Loucy (cell line): ENCODE results near the gene N4BP2.
A peak's percentile ranks its signal among the peaks of the same experiment; 100 is the strongest.

ENCODE experiments used
- H2AFZ ChIP-seq: fragments of 200-600 bp; sonication (generic); 2 replicates; pipeline ENCODE4 v1.6.0; 2016; ENCODE audit warnings: antibody characterized with exemption, mild to moderate bottlenecking, low read length, moderate library complexity
- H3F3A ChIP-seq: fragments of 200-600 bp; 2 replicates; pipeline ENCODE4 v1.6.0; 2016; ENCODE audit warnings: antibody characterized with exemption, low read depth, mild to moderate bottlenecking
- H3K27me3 ChIP-seq: fragments of 200-600 bp; sonication (generic); 2 replicates; pipeline ENCODE4 v1.6.1; 2014; ENCODE audit warnings: low read length, mild to moderate bottlenecking; ENCODE audit not compliant: insufficient read depth, poor library complexity, severe bottlenecking
- H3K36me3 ChIP-seq: fragments of 200-600 bp; sonication (generic); 2 replicates; pipeline ENCODE4 v1.6.1; 2016; ENCODE audit warnings: low read length; ENCODE audit not compliant: insufficient read depth
- H3K4me1 ChIP-seq: fragments of 200-600 bp; sonication (generic); 2 replicates; pipeline ENCODE4 v1.5.1; 2014; ENCODE audit warnings: low read length, mild to moderate bottlenecking; ENCODE audit not compliant: insufficient read depth, poor library complexity, severe bottlenecking
- H3K4me2 ChIP-seq: fragments of 200-600 bp; sonication (generic); 2 replicates; pipeline ENCODE4 v1.6.0; 2014; ENCODE audit warnings: antibody characterized with exemption, low read length, low read depth, mild to moderate bottlenecking; ENCODE audit not compliant: poor library complexity, severe bottlenecking
- H3K4me3 ChIP-seq: fragments of 200-600 bp; sonication (generic); 2 replicates; pipeline ENCODE4 v1.5.1; 2014; ENCODE audit warnings: low read length, mild to moderate bottlenecking, mixed read lengths; ENCODE audit not compliant: poor library complexity, severe bottlenecking
- H3K79me2 ChIP-seq: fragments of 200-600 bp; sonication (generic); 2 replicates; pipeline ENCODE4 v1.6.1; 2014; ENCODE audit warnings: low read length; ENCODE audit not compliant: insufficient read depth
- H3K9ac ChIP-seq: fragments of 200-600 bp; sonication (generic); 2 replicates; pipeline ENCODE4 v1.6.0; 2014; ENCODE audit warnings: mild to moderate bottlenecking, low read depth, low read length, moderate library complexity; ENCODE audit not compliant: poor library complexity, severe bottlenecking
- H3K9me2 ChIP-seq: fragments of 200-600 bp; sonication (generic); replicated peaks from 2 replicates; pipeline ENCODE4 v1.6.1; 2016; ENCODE audit warnings: low read depth, low read length, mixed read lengths
- H3K9me3 ChIP-seq: fragments of 200-600 bp; sonication (generic); 2 replicates; pipeline ENCODE4 v1.6.1; 2014; ENCODE audit warnings: mild to moderate bottlenecking, antibody characterized with exemption, low read length, low read depth; ENCODE audit not compliant: insufficient read depth
- H4K20me1 ChIP-seq: fragments of 200-600 bp; sonication (generic); 2 replicates; pipeline ENCODE4 v1.6.0; 2014; ENCODE audit warnings: antibody characterized with exemption, low read length, mild to moderate bottlenecking; ENCODE audit not compliant: insufficient read depth, poor library complexity, severe bottlenecking
- EZH2phosphoT487 ChIP-seq: fragments of 200-600 bp; IDR thresholded peaks from 2 replicates; pipeline ENCODE4 v1.6.1; 2018; ENCODE audit warnings: antibody characterized with exemption, mild to moderate bottlenecking, moderate library complexity, borderline replicate concordance
- TF ChIP-seq, protein P1 (sequence below): fragments of 200-600 bp; sonication (generic); conservative IDR thresholded peaks from 2 replicates; pipeline ENCODE4 v1.5.1; 2014; ENCODE audit warnings: mild to moderate bottlenecking, antibody characterized with exemption, low read length

Gene N4BP2

GRCh38 chr4:40057586-40058091, 989 bp downstream of the N4BP2 start:
- H3K79me2 ChIP-seq = peaks cover 60% of the 10 kb centered on the region
- H3K9me2 ChIP-seq = no peaks in the 10 kb centered on the region
- H3K27me3 ChIP-seq = no peaks in the 10 kb centered on the region
- H3K4me2 ChIP-seq = peak overlapping the region; percentile 90
- no peak for TF ChIP-seq EZH2phosphoT487
- TF ChIP-seq, protein P1, sequence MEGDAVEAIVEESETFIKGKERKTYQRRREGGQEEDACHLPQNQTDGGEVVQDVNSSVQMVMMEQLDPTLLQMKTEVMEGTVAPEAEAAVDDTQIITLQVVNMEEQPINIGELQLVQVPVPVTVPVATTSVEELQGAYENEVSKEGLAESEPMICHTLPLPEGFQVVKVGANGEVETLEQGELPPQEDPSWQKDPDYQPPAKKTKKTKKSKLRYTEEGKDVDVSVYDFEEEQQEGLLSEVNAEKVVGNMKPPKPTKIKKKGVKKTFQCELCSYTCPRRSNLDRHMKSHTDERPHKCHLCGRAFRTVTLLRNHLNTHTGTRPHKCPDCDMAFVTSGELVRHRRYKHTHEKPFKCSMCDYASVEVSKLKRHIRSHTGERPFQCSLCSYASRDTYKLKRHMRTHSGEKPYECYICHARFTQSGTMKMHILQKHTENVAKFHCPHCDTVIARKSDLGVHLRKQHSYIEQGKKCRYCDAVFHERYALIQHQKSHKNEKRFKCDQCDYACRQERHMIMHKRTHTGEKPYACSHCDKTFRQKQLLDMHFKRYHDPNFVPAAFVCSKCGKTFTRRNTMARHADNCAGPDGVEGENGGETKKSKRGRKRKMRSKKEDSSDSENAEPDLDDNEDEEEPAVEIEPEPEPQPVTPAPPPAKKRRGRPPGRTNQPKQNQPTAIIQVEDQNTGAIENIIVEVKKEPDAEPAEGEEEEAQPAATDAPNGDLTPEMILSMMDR = no peak
- H4K20me1 ChIP-seq = peaks cover 17% of the 10 kb centered on the region
- H3K36me3 ChIP-seq = no peaks in the 10 kb centered on the region
- peaks cover 30% of the 10 kb centered on the region for H3K4me1 ChIP-seq
- no peaks in the 10 kb centered on the region for H3K9me3 ChIP-seq
- peak overlapping the region; percentile 75 for H2AFZ ChIP-seq
- H3K4me3 ChIP-seq = peak overlapping the region; percentile 98
- H3K9ac ChIP-seq = peak overlapping the region; percentile 96
- H3F3A ChIP-seq = 0 out of 2 replicates have a peak, but pooled peaks cover 5% of the 10 kb centered on the region

DNA sequence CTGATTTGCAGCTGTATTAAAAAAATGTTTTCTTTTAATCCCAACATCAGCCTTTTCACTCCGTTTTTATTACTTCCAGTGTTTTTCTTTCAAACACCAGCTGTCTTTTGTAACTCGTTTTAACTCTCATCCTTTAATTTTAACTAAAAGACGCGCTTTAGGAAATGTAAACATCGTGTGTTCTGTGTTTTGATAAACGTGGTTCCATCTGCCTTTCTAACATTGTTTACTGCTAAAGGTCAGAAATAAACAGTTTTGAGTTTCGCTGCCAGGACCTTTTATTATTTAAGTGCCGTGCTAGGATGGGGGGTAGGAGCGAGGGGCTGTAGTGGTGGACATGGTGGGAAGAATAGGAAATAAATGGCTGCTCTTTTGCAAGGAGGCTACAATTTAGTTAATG, 1.5 kb downstream of the N4BP2 start:
- peak overlapping the region; percentile 96 for H3K9ac ChIP-seq
- H3F3A ChIP-seq = 0 out of 2 replicates have a peak, but pooled peaks cover 5% of the 10 kb centered on the region
- peak overlapping the region; percentile 90 for H3K4me2 ChIP-seq
- no peaks in the 10 kb centered on the region for H3K9me3 ChIP-seq
- H3K4me1 ChIP-seq = peaks cover 34% of the 10 kb centered on the region
- H3K27me3 ChIP-seq = no peaks in the 10 kb centered on the region
- H3K9me2 ChIP-seq = no peaks in the 10 kb centered on the region
- TF ChIP-seq, protein P1 = no peak
- no peak for TF ChIP-seq EZH2phosphoT487
- H3K36me3 ChIP-seq = no peaks in the 10 kb centered on the region
- H3K79me2 ChIP-seq = peaks cover 65% of the 10 kb centered on the region
- peak overlapping the region; percentile 98 for H3K4me3 ChIP-seq
- H4K20me1 ChIP-seq = peaks cover 17% of the 10 kb centered on the region
- H2AFZ ChIP-seq = peak overlapping the region; percentile 17; the same call in 1 of the 2 replicates

DNA sequence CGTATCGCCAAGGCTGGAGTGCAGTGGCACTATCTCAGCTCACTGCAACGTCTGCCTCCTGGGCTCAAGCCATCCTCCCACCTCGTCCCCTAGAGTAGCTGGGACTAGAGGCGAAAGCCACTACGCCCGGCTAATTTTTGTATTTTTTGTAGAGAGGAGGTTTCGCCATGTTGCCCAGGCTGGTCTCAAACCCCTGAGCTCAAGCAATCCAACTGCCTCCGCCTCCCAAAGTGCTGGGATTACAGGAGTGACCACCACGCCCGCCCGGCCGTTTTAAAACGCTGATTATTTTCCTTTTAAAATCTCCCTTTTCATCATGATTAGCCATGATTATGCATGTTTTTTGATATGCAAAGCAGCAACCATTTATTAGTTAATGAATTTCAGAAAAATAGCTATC, 2.2 kb downstream of the N4BP2 start:
- H3K27me3 ChIP-seq = no peaks in the 10 kb centered on the region
- H2AFZ ChIP-seq = no peak overlapping the region
- H3K4me2 ChIP-seq = peak overlapping the region; percentile 90
- 0 out of 2 replicates have a peak, but pooled peaks cover 2% of the 10 kb centered on the region for H3K36me3 ChIP-seq
- no peaks in the 10 kb centered on the region for H3K9me3 ChIP-seq
- H3K9ac ChIP-seq = peak overlapping the region; percentile 96
- no peak for TF ChIP-seq EZH2phosphoT487
- TF ChIP-seq, protein P1 = no peak
- 0 out of 2 replicates have a peak, but pooled peaks cover 5% of the 10 kb centered on the region for H3F3A ChIP-seq
- peaks cover 36% of the 10 kb centered on the region for H3K4me1 ChIP-seq
- H4K20me1 ChIP-seq = peaks cover 17% of the 10 kb centered on the region
- peaks cover 71% of the 10 kb centered on the region for H3K79me2 ChIP-seq
- H3K4me3 ChIP-seq = peak overlapping the region; percentile 98
- no peaks in the 10 kb centered on the region for H3K9me2 ChIP-seq
